HG03175 (cell line): ENCODE data around the gene POFUT1.
"Not testable (repeated sequence)": the region's sequence is repeated elsewhere in the genome, so short reads cannot be mapped to it uniquely, and the experiment has no call there.

Experiments used
- ATAC-seq: cut with Tn5 transposase; IDR thresholded peaks from one replicate; pipeline ENCODE4 v1.9.1; 2021; ENCODE audit warnings: mild to moderate bottlenecking, moderate library complexity; ENCODE audit not compliant: unreplicated experiment

POFUT1 gene

GRCh38 chr20:32232326-32232886 is 24.7 kb downstream of the POFUT1 start:
- no peak for ATAC-seq

- no peak for ATAC-seq
Measured at GRCh38 chr20:32233286-32233685, 25.6 kb downstream of the POFUT1 start.

GRCh38 chr20:32234135-32234808 is 26.6 kb downstream of the POFUT1 start:
- no peak for ATAC-seq

- no peak for ATAC-seq
Measured at GRCh38 chr20:32235331-32236047, 27.8 kb downstream of the POFUT1 start.

GRCh38 chr20:32236048-32236533 is 28.4 kb downstream of the POFUT1 start:
- no peak for ATAC-seq

- no peak for ATAC-seq
Measured at GRCh38 chr20:32236819-32237218, 29.1 kb downstream of the POFUT1 start.

GRCh38 chr20:32237419-32237818 is 29.7 kb downstream of the POFUT1 start:
- no peak for ATAC-seq

GRCh38 chr20:32238483-32239425 is 31.1 kb downstream of the POFUT1 start:
- ATAC-seq, result no peak

GRCh38 chr20:32240205-32240604 is 32.5 kb downstream of the POFUT1 start:
- ATAC-seq, result no peak

- no peak for ATAC-seq
Measured at GRCh38 chr20:32241807-32242206, 34.1 kb downstream of the POFUT1 start.

GRCh38 chr20:32244150-32244823 is 36.6 kb downstream of the POFUT1 start:
- ATAC-seq, result no peak

- ATAC-seq, result no peak
Measured at GRCh38 chr20:32244959-32245358, 37.3 kb downstream of the POFUT1 start.

- not testable (repeated sequence) for ATAC-seq
Measured at GRCh38 chr20:32246208-32246607, 38.5 kb downstream of the POFUT1 start.

GRCh38 chr20:32248043-32248442 is 40.4 kb downstream of the POFUT1 start:
- ATAC-seq, result no peak

GRCh38 chr20:32249030-32249738 is 41.5 kb downstream of the POFUT1 start:
- no peak for ATAC-seq

GRCh38 chr20:32251470-32251869 is 43.8 kb downstream of the POFUT1 start:
- no peak for ATAC-seq

GRCh38 chr20:32252189-32252588 is 44.5 kb downstream of the POFUT1 start:
- no peak for ATAC-seq

- not testable (repeated sequence) for ATAC-seq
Measured at GRCh38 chr20:32260973-32261372, 53.3 kb downstream of the POFUT1 start.

GRCh38 chr20:32261644-32262043 is 54.0 kb downstream of the POFUT1 start:
- ATAC-seq, result no peak
